ENCODE measurements around the gene DSP.

DNA sequence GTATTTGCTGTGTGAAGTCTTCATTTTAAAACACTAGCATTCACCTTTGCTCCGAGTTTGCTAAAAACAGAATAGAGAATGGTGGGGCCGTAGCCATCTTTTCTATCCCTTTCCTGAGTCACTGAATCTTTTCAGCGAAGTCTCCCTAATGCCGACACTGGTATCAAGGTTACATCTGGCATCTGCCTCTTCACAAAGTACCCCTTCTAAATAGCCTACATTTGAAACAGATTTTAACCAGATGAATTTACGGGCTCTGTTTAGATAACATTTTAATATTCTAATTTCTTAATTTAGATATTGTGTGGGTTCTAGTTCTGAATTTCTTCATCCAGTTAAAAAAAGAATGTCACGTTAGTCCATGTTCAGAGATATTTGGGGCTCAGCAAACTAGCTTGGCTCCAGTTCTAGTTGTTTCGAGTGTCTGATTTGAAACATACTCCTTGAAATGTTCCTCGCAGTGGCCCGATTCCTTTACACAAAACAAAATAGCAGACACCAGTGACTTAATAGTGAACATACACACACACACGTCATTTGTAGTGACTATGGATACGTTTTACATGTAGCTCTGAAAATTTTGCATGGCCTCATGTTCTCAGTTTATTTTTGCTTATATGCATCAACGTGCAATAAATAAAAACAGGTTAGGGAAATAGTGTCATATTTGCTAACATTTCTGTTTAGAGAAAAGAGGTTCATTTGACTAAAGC lies 15.1 kb downstream of the DSP start:
- TF ChIP-seq, protein P1, sequence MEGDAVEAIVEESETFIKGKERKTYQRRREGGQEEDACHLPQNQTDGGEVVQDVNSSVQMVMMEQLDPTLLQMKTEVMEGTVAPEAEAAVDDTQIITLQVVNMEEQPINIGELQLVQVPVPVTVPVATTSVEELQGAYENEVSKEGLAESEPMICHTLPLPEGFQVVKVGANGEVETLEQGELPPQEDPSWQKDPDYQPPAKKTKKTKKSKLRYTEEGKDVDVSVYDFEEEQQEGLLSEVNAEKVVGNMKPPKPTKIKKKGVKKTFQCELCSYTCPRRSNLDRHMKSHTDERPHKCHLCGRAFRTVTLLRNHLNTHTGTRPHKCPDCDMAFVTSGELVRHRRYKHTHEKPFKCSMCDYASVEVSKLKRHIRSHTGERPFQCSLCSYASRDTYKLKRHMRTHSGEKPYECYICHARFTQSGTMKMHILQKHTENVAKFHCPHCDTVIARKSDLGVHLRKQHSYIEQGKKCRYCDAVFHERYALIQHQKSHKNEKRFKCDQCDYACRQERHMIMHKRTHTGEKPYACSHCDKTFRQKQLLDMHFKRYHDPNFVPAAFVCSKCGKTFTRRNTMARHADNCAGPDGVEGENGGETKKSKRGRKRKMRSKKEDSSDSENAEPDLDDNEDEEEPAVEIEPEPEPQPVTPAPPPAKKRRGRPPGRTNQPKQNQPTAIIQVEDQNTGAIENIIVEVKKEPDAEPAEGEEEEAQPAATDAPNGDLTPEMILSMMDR (IDR thresholded peaks at IDR 0.05) = no peak
- TF ChIP-seq POLR2A (IDR thresholded peaks at IDR 0.05) (no peak), POLR2AphosphoS5 (IDR thresholded peaks at IDR 0.05) (no peak)

Data from sigmoid colon (tissue), 4 donors.